Thyroid gland (tissue), 4 donors: ENCODE data around the gene INPP5A. TPM values are rescaled to one million over a fixed set of nuclear protein-coding genes. Genes with fewer than 3 reads are reported as not detected.

ENCODE experiments used
- DNase-seq, 2 donors: peaks; one replicate each; pipeline ENCODE4 v3.0.0-alpha.2; 2019
- H3K27ac ChIP-seq, 3 donors: fragments of 200-600 bp; sonication (generic); 1 replicate in 2 of 3; 2 replicates in 1 of 3; pipeline ENCODE4 v1.5.1; 2016 to 2019; ENCODE audit warnings: mild to moderate bottlenecking in 1 of 3, moderate library complexity in 1 of 3
- H3K27me3 ChIP-seq: fragments of 200-600 bp; sonication (generic); one replicate; pipeline ENCODE4 v1.5.1; 2019
- H3K36me3 ChIP-seq, 2 donors: fragments of 200-600 bp; sonication (generic); one replicate each; pipeline ENCODE4 v1.5.1; 2016 to 2019
- H3K4me1 ChIP-seq, 2 donors: fragments of 200-600 bp; sonication (generic); one replicate each; pipeline ENCODE4 v1.5.1; 2017 to 2019
- H3K4me3 ChIP-seq, 3 donors: fragments of 200-600 bp; sonication (generic); replicated peaks in 1 of 3; 1 replicate in 2 of 3; 2 replicates in 1 of 3; pipeline ENCODE4 v1.5.1; 2016; ENCODE audit warnings: mild to moderate bottlenecking in 1 of 3
- H3K9me3 ChIP-seq: fragments of 200-600 bp; sonication (generic); one replicate; pipeline ENCODE4 v1.5.1; 2017
- CTCF ChIP-seq, 6 experiments: fragments of 200-600 bp in 3 of 6; fragments of 450-650 bp in 3 of 6; sonication (generic) in 3 of 6; IDR thresholded peaks; one replicate each; pipeline ENCODE4 v1.5.1; 2016 to 2019; ENCODE audit warnings: antibody characterized with exemption in 6 of 6, mild to moderate bottlenecking in 2 of 6, inconsistent platforms in 1 of 6, moderate library complexity in 1 of 6
- POLR2A ChIP-seq, 2 donors: fragments of 450-650 bp; IDR thresholded peaks; one replicate each; pipeline ENCODE4 v1.6.1; 2017; ENCODE audit warnings: antibody characterized with exemption in 2 of 2, mild to moderate bottlenecking in 2 of 2, moderate library complexity in 1 of 2
- WGBS, 2 donors: methylation state at CpG; one replicate each; pipeline ENCODE4 v1.1.5; 2017; 5-methylcytosine and 5-hydroxymethylcytosine counted together
- intact Hi-C: fragments of 100-400 bp; cut with DNase I; formaldehyde crosslinking; loops from one replicate; pipeline ENCODE4 v1.15.1; 2023
- total RNA-seq, 4 donors: library from RNA; depleted of rRNA; stranded (reverse); fragments of >200 nt; gene quantifications; one replicate each; pipeline ENCODE4 v1.2.3, GENCODE V29; 2016

The INPP5A gene
- total RNA-seq, 4 donors from 2014 or later, result 30.4 to 75.8 (median 41.1) TPM

GRCh38 chr10:132641401-132641800 lies 103.8 kb downstream of the INPP5A start:
- Histone ChIP-seq H3K36me3 (no peaks in the 10 kb centered on the region), H3K27me3 (no peaks in the 10 kb centered on the region), H3K27ac (no peak overlapping the region), H3K9me3 (no peaks in the 10 kb centered on the region), H3K4me1 (peaks cover 2 to 6% of the 10 kb centered on the region in 2 donors), H3K4me3 (no peak overlapping the region)
- DNase-seq, result no peak
- WGBS, 2 donors, result 84 to 86% methylated on average over 8 of the region's 8 CpGs
- intact Hi-C loops, result loop anchor here (5.0 kb wide), 1 partner anchor 254 kb away; no protein-coding TSS in a partner anchor
- TF ChIP-seq POLR2A (IDR thresholded peaks at IDR 0.05), result no peak
- TF ChIP-seq CTCF (IDR thresholded peaks at IDR 0.05), result no peak

GRCh38 chr10:132641966-132642731 lies 104.6 kb downstream of the INPP5A start:
- intact Hi-C loops, result loop anchor here (5.0 kb wide), 1 partner anchor 255 kb away; no protein-coding TSS in a partner anchor
- no peaks in the 10 kb centered on the region for H3K27me3 ChIP-seq
- no peak overlapping the region for H3K27ac ChIP-seq
- H3K4me3 ChIP-seq, result no peak overlapping the region
- H3K9me3 ChIP-seq, result no peaks in the 10 kb centered on the region
- DNase-seq, result no peak
- peaks cover 2 to 6% of the 10 kb centered on the region in 2 donors for H3K4me1 ChIP-seq
- TF ChIP-seq POLR2A (IDR thresholded peaks at IDR 0.05), result no peak
- whole genome bisulfite sequencing, 2 donors, result 85 to 92% methylated on average over 19 to 24 of the region's 33 CpGs
- no peaks in the 10 kb centered on the region for H3K36me3 ChIP-seq

GRCh38 chr10:132642732-132643008 lies 105.1 kb downstream of the INPP5A start:
- intact Hi-C loops, result loop anchor here (5.0 kb wide), 1 partner anchor 255 kb away; no protein-coding TSS in a partner anchor
- Histone ChIP-seq H3K4me1 (peaks cover under 1 to 4% of the 10 kb centered on the region in 2 donors), H3K27me3 (no peaks in the 10 kb centered on the region), H3K27ac (no peak overlapping the region), H3K9me3 (no peaks in the 10 kb centered on the region), H3K4me3 (no peak overlapping the region), H3K36me3 (no peaks in the 10 kb centered on the region)
- no peak for TF ChIP-seq POLR2A (IDR thresholded peaks at IDR 0.05)
- no peak for TF ChIP-seq CTCF (IDR thresholded peaks at IDR 0.05)
- 93 to 94% methylated on average over 11 of the region's 11 CpGs for WGBS, 2 donors
- no peak for DNase-seq

GRCh38 chr10:132643709-132644526 lies 106.3 kb downstream of the INPP5A start:
- H3K27ac ChIP-seq, result no peak overlapping the region
- intact Hi-C loops, result loop anchor here (5.0 kb wide), 1 partner anchor 257 kb away; no protein-coding TSS in a partner anchor
- TF ChIP-seq POLR2A (IDR thresholded peaks at IDR 0.05), result no peak
- TF ChIP-seq CTCF (IDR thresholded peaks at IDR 0.05), result no peak
- no peaks in the 10 kb centered on the region for H3K9me3 ChIP-seq
- no peaks in the 10 kb centered on the region for H3K27me3 ChIP-seq
- H3K36me3 ChIP-seq, result peaks cover 0 to 4% of the 10 kb centered on the region in 2 donors
- H3K4me1 ChIP-seq, result no peaks in the 10 kb centered on the region
- H3K4me3 ChIP-seq, result no peak overlapping the region
- 62 to 82% methylated on average over 15 to 24 of the region's 35 CpGs for WGBS, 2 donors
- no peak for DNase-seq

- Histone ChIP-seq H3K36me3 (peaks cover 0 to 4% of the 10 kb centered on the region in 2 donors), H3K27ac (no peak overlapping the region), H3K9me3 (no peaks in the 10 kb centered on the region), H3K4me3 (no peak overlapping the region), H3K4me1 (no peaks in the 10 kb centered on the region), H3K27me3 (no peaks in the 10 kb centered on the region)
- TF ChIP-seq CTCF (IDR thresholded peaks at IDR 0.05) (no peak), POLR2A (IDR thresholded peaks at IDR 0.05) (no peak)
- intact Hi-C loops, result loop anchor here (5.0 kb wide), 1 partner anchor 257 kb away; no protein-coding TSS in a partner anchor
- DNase-seq, result no peak
- WGBS, 2 donors, result 90 to 92% methylated on average over 30 of the region's 30 CpGs
These were observed 107.1 kb downstream of the INPP5A start for GRCh38 chr10:132644527-132645246.
